ENCODE data around the gene PREB.

- TF ChIP-seq CTCF (IDR thresholded peaks at IDR 0.05) = no peak
- TF ChIP-seq POLR2A (IDR thresholded peaks at IDR 0.05) = no peak
These were observed 24.8 kb upstream of the PREB start for GRCh38 chr2:27159271-27159670.
